Activated naive CD8-positive, alpha-beta T cell treated with anti-CD3 and anti-CD28 coated beads, Interleukin-2, amount 50 U/mL, for 16 hours (primary cell): ENCODE measurements around the gene DOCK8.
A peak's percentile ranks its signal among the peaks of the same experiment; 100 is the strongest.

Source experiments
- DNase-seq: peaks from one replicate; pipeline ENCODE4 v3.0.0-alpha.2; 2020; ENCODE audit warnings: low read depth, low spot score

Gene DOCK8

GRCh38 chr9:266228-266627, 51.6 kb downstream of the DOCK8 start:
- DNase-seq: no peak

- DNase-seq: no peak
These were observed 54.0 kb downstream of the DOCK8 start for GRCh38 chr9:268616-269015.

DNA sequence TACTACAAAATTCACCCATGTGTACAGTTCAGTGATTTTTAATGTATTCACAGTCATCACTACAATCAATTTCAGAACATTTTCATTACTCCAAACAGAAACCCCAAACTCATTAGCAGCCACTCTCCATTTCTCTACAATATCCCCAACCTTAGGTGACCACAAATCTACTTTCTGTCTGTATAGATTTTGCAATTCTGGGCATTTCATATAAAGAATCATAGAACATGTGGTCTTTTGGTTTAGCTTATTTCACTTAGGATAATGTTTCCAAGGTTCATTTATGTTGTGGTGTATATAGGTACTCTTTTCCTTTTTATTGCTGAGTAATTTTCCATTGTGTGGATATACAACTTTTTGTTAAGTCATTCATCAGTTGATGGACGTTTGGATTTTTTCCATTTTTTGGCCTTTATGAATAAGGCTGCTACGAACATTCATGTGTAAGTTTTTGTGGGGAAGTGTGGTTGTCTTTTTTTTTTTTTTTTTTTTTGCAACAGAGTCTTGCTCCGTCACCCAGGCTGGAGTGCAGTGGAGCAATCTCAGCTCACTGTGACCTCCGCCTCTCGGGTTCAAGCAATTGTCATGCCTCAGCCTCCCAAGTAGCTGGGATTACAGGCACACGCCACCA, 54.5 kb downstream of the DOCK8 start:
- DNase-seq: no peak

GRCh38 chr9:270657-271237, 56.1 kb downstream of the DOCK8 start:
- no peak for DNase-seq

- DNase-seq: peak; percentile 54
These were observed 57.9 kb downstream of the DOCK8 start for GRCh38 chr9:272251-273213.

DNA sequence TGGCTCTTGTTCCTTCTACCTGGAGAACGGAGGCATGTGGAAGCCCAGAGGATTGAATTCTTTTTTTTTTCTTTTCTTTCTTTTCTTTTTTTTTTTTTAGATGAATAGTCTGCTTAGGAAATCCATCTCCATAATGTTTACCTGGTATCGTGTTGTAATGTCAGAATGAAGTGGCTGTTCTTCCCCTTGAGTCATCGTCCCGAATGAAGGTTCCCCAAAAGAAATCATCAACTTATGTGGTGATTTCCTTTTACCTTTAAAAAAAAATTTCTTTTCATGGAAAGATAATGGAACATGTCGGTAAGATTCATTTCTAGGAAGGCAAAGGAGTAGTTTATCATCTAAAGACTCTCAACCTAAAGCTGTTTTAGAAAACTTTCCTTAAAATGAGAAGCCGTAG, 59.7 kb downstream of the DOCK8 start:
- DNase-seq: no peak

- no peak for DNase-seq
These were observed 63.1 kb downstream of the DOCK8 start for GRCh38 chr9:277601-278295.

DNA sequence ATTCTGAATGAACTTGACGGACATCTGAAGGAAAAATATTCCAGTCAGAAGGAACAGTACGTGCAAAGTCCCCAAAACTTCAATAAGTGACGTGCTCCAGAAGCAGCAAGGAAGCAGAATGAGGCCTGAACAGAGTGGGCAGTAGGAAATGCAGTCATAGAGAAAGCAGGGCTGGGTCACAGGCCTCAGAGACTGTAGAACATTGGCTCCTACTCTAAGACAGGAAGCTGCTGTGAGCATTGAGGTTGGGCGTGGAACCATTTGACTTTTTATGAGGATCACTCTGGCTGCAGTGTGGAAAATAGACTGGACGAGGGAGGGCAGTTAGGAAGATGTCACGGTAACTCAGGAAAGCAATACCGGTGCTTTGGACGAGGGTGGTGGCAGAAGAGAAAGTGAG, 64.0 kb downstream of the DOCK8 start:
- no peak for DNase-seq

DNA sequence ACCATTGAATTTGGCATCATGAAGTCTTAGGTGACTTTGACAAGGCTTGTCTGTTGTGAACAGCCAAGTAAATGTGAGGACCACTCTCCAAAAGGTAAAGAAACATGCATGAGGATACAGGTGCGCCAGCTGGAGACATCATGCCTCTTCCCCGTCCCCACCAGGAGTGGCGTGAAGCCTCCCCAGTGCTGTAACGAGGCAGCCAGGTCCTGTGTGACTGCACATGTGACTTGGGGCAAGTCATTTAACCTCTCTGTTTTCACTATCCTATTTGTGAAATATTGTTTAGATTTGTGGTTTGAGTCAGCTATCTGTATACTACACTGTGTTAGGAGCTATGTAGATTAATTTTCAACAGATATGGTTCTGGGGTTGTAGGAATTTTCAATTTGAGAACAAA, 65.0 kb downstream of the DOCK8 start:
- DNase-seq: no peak

GRCh38 chr9:281741-282645, 67.3 kb downstream of the DOCK8 start:
- no peak for DNase-seq

DNA sequence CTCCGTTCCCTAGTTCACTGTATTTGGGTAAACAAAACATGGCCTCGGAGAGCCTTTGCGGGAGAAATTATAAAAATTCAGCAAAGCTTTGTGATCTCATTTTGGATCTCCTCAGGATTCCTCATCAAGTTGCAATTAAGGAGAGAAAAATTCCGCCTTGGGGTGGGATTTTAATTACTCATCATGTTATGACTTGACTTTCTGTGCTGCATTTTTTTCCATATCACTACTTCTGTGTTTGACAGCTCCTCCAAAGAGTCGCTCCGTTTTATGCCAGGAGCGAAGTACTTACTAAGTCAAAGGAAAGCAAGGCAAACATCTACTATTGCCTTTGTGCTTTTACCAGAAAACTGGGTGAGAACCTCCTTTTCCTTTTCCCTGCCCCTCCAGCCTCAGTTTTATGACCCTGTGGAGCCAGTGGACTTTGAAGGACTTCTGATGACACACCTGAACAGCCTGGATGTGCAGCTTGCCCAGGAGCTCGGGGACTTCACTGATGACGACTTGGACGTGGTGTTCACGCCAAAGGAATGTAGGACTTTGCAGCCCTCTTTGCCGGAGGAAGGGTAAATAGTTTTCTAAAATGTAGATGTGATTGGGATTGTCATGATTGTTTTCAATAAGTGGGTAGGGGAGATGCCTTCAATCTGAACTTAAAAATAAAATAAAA, 71.5 kb downstream of the DOCK8 start:
- no peak for DNase-seq

DNA sequence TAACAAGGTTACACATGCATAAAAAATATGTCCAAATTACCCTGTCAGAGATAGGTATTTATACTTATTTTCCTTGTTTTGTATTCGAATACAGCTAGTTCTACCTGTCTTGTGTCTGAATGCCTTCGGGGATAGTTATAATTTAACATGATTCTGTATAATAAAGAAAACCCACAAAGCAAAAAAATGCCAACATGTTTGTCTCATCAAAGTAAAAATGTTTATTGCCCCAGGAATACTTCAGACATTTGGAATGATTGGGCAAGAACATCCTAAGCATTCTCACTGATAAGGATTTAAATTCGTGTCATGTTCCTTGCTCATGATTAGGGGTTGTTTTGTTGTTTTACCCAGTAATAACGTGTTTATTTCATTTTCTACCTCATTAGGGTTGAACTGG, 74.5 kb downstream of the DOCK8 start:
- no peak for DNase-seq

DNA sequence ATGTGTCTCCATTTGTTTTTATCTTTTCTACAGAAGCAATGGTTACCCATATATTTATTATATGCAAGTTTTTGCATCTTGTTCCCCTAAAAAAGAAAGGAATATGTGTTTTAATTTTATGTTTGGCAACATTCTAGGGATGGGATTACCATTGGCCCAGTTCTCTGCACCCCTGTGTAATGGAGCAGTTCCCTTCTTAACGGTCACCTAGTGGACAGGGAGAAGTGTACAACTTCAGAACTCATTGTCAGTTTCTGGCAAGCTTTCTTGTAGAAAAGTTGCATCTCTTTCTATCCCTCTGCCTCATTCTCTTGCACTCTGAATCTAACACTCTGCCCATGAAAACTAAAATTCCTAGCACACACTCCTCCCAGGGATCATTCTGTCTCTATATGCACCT, 78.2 kb downstream of the DOCK8 start:
- DNase-seq: no peak

- no peak for DNase-seq
These were observed 80.9 kb downstream of the DOCK8 start for GRCh38 chr9:295576-295975.

- DNase-seq: no peak
These were observed 81.7 kb downstream of the DOCK8 start for GRCh38 chr9:296411-296810.

GRCh38 chr9:297104-297972, 82.7 kb downstream of the DOCK8 start:
- no peak for DNase-seq

- DNase-seq: no peak
These were observed 88.8 kb downstream of the DOCK8 start for GRCh38 chr9:303502-303901.

DNA sequence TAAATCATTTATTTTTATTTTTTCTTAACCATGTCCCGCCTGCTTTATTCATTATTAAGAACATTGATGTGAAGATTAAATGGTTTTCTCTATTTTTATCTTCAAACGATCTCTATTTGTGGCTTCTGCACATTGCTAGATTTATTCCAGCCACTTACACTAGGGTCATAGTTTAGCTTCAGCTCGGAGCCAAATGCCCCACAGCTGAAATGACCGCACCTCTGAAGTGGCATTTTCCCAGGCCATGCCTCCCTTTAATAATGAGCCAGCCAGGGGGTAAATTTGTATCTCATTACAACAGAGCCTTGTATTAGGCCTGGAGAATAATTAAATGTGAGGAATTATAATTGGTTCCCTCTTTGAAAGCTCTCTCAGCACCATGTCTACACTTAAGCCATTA, 89.4 kb downstream of the DOCK8 start:
- DNase-seq: no peak

GRCh38 chr9:304519-305185, 90.0 kb downstream of the DOCK8 start:
- no peak for DNase-seq
